NCI-H345 treated with DMSO at 0.1 percent for 48 hours (cell line): ENCODE data around the gene BEND7.
"Not testable (repeated sequence)": the region's sequence is repeated elsewhere in the genome, so short reads cannot be mapped to it uniquely, and the experiment has no call there.

Experiments
- DNase-seq: peaks from one replicate; lab custom pipeline; 2025; ENCODE audit not compliant: unreplicated experiment; lab: John Stamatoyannopoulos, UW

BEND7 gene

DNA sequence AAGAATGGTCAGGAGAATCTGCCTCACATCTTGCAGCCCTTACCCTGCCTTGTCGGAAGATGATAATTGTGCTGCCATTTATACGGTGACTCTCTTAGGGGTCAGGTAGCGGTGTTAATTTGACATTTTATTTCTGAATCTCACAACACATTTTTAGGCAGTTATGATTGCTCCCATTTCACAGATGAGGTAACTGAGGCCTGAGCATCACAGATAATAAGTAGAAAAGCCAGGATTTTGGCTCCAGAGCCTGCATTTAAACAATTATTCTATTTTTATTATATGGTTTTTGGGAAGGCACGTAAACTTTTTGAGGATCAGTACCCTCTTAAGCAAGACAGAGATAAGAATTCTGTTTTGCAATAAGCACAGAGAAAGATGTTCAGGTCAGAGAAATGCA, 103.4 kb downstream of the BEND7 start:
- no peak for DNase-seq

DNA sequence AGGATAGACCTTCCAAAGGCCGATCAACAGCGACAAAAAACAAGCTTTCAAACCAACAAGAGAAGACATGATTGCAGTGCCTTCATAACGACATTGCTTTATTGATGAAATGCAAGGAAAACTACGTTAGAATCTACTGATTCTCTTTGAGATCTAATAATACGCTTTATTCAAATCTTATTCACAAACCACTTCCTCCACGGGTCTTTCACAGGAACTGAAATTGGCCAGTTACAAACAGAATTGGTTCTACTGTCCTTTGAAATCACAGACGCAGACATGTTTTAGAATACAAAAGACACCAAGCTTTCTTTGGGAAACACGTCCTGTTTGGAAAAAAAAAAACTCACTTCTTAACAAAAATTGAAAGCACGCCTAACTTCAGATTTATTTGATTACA, 106.0 kb downstream of the BEND7 start:
- DNase-seq: no peak

DNA sequence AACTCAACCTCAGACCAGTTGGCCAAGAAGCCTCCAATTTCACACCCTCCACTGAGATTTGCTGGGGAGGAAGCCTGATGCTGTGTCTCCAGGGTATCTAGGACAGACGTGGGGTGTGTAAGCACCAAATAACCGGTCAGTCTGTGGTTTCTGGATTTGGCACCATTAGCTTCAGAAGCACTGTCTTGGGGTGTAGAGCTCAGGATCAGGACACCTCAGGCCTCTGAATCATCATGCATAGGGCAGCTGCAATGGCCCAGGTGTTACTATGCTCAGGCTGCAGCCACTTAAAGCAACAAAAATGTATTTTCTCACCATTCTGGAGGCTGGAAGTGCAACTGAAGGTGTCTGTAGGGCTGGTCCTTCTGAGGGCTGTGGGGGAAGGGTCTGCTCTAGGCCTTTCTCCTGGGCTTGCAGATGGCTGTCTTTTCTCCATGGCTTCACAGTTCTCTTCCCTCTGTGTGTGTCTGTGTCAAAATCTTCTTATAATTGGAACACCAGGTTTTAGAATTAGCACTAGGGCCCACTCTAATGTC, 107.4 kb downstream of the BEND7 start:
- DNase-seq: no peak

DNA sequence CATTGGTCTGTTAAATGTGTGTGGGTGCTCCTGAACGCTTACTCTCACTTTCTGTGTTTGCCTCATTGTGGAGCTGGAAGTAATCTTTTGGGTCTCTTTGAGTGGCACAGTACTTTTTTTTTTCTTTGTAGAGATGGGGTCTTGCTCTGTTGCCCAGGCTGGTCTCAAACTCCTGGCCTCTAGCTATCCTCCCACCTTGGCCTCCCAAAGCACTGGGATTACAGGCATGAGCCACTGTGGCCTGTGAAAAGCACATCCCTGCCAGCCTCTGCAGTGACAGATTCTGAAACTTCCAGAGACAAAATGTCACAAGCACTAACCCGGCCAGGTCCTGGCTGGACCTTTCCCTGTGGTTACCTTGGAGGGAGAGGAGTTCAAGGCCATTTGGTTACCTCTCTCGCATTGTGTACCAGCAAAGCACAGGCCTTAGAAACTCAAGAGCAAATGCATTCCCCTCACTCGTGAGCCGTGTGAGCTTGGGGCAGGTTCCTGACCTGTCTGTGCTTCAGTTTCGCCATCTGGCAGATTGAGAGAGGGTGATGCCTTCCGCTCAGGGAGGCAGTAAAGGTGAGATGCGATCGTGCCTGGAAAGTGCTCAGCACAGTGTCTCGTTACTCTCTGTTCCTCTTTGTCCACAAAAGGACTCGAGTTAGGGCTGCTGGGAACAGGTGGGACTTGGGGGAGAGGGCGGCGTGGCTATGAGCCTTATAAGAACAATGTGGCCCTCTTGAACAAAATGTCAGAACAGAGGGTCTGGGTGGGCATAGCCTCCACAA, 108.1 kb downstream of the BEND7 start:
- no peak for DNase-seq

DNA sequence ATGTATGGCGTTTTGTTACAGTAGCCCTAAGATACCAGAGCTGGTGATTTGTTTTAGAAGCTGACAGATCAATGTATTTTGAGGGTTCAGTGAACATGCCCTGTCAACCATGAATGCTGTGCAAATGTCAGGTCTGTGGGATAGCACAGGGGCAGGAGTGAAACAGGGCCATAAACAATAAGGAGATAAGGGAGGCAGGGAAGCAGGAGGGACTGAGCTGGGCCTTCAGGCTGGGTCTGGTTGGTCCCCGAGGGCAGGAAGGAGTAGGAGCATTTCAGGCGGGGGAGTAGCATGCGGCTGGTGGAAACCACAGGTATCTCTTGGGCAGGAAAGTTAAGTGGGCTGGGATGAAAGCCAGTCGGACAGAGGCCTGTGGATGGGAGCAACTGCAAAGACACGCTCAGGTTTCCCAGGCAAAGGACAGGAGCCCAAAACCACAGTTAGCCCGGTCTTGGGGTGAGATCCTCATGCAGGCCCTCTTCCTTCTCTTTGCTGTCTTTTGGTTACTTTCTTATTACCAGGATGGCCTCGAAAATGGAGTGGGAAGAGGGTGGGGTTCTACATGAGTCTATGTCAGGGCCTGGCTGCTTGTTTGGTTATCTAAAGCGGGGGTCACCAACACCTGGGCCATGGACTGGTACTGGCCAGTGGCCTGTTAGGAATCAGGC, 111.2 kb downstream of the BEND7 start:
- DNase-seq: no peak

DNA sequence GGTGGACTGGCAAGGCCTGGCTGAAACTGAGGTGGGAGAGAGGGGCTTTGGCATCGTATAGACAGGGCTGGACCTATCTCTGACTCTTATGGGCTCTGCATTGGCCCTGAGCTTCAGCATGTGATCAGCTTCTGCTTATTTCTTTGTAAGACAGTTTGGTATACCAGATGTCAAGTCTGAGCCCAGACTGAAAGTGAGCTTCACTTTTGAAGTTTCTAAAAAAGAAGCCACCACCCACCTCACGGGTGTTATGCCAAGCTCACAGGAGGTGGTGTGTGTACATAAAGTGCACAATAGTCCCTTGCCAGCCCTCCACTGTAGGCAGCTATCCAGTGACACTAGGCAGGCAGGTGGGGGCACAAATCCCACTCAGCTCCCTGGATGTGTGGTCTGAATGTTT, 112.1 kb downstream of the BEND7 start:
- DNase-seq: no peak

DNA sequence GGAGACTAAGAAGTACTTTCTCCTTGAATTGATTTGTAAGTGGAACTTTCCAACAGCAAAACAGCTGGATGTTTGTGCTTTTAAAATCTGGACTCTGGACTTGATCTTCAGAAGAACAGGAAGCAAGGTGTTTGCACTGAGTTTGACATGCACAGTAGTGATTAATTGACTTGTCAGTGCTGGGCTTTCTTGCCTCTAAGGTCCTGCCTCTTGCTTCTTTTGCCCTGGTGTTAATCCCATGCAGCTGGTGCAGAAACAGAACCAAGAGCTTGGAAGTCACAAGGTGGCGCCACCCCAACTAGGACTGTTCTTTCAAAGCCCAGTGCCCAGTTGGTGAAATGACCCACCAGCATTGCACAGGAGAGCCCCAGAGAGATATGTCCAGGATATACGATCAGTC, 114.0 kb downstream of the BEND7 start:
- no peak for DNase-seq

DNA sequence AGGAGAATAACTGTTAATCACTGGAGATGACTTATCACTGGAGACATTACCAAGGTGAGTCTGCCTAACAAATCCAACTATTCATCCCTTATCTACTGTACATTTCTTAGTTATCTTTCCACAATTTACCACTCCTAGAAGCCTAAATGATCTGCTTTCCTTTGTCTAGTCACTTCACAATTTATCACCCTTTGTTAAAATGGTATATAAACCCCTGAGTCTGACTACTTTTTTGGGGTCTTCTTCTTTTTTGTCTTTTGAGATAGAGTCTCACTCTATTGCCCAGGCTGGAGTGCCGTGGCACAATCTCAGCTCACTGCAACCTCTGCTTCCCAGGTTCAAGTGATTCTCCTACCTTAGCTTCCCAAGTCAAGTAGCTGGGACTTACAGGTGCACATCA, 114.7 kb downstream of the BEND7 start:
- DNase-seq: no peak

DNA sequence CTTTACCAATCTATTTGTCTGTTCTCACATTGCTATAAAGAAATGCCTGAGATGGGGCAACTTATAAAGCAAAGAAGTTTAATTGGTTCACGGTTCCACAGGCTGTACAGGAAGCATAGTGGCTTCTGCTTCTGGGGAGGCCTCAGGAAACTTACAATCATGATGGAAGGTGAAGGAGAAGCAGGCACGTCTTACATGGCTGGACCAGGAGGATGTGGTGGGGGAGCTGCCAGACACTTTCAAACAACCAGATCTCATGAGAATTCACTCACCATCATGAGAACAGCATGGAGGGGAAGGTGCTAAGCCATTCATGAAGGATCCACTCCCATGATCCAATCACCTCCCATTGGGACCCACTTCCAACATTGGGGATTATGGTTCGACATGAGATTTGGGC, 115.9 kb downstream of the BEND7 start:
- no peak for DNase-seq

DNA sequence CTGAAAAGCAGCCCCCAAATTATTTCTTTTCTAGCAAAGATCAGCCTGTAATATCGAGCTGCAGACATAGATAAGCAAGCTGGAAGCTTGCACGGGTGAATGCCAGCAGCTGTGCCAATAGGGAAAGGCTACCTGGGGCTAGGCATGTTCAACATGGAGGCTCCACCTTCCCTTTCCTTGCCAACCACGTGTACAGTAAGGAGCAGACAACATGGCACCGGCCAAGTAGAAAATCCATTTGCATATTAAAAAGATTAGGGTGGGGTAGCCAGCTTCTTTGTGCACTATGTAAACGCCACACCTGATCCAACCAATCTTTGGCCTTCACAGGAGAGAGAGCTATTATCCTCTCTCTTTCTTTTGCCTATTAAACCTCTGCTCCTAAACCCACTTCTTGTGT, 124.0 kb downstream of the BEND7 start:
- DNase-seq: no peak

DNA sequence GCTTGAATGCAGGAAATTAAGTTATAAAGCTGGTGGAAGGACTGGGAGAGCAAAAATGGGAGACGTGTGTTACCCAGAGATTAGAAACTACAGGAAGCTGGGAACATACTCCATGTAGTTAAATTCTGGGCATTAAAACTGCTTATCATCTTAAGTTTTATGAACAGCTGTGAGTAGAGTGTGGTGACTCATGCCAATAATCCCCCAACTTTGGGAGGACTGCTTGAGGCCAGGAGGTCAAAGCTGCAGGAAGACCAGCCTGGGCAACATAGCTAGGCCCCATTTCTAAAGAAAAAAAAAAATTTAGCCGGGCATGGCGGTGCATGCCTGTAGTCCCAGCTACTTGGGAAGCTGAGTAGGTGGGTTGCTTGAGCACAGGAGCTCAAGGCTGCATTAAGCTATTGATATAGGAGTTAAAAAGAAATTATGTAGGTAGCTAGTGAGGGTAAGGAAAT, 124.5 kb downstream of the BEND7 start:
- DNase-seq: no peak

DNA sequence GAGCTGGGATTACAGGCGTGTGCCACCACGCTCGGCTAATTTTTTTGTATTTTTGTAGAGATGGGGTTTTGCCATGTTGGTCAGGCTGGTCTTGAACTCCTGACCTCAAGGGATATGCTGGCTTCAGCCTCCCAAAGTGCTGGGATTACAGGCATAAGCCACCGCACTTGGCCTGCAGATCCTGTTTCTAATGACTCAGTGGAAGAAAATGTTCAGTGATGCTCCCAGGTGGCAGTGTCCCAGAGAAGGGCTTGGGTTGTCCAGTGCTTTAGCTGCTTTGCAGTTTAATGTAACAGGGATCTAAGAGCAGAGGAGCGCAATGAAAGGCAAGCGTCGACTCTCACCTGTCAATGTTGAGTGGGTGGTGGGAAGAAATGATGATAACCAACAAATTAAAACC, 125.4 kb downstream of the BEND7 start:
- not testable (repeated sequence) for DNase-seq

DNA sequence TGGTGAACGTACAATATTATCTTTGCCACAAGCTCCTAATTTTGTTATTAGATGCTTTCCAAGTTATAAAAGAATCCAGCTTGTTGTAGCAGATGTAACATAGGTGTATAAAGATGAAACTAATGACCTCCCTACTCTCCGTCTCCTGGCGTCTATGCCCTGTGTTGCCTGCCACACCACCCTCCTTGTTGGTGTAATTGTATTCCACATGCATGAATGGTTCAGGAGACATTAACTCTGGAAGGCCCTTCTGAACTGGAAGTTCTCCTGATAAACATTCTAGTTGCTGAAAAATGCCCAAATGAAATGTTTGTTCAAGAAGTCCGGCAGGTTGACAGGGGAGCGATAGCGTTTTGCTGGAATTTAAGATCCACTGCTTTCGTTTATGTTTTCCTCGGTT, 126.8 kb downstream of the BEND7 start:
- DNase-seq: no peak

DNA sequence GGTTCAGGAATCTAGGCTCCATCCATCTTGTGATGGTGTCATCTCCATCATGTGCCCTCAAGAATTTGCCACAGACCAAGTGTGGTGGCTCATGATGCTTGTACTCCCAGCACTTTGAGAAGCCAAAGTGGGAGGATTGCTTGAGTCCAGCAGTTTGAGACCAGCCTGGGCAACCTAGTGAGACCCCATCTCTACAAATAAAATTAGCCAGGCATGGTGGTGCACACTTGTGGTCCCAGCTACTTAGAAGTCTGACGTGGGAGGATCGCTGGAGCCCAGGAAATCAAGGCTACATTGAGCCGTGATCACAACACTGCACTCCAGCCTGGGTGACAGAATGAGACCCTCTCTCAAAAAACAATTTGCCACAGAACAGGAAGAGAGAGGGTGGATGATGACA, 127.7 kb downstream of the BEND7 start:
- no peak for DNase-seq

DNA sequence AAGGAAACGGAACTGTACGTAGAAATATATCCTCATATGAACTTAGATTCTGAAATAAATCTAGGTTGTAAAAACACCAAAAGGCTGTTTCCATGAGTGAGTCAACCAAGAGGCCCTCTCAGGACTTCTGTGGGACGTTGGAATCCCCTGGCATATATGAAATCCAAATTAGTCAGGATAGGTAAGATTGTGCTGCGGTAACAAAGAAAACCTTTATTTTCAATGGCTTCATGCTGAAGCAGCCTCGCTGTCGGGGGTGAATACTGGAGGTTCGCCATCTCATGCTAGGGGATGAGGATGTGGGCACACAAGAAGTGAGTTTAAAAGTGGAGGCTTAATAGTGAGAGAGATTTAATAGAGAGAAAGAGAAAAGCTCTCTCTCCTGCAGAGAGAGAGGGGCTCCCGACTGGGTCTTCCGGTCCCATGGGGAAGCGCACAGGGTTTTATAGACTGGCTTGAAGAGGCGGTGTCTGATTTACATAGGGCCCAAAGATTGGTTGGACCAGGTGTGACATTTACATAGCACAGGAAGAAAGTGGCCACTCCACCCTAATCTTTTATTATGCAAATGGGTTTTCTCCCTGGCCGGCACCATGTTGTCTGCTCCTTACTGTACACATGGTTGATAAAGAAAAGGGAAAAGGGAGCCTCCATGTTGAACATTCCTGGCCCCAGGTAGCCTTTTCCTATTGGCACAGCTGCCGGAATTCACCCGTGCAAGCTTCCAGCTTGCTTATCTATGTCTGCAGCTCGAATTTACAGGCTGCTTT, 128.4 kb downstream of the BEND7 start:
- DNase-seq: no peak

DNA sequence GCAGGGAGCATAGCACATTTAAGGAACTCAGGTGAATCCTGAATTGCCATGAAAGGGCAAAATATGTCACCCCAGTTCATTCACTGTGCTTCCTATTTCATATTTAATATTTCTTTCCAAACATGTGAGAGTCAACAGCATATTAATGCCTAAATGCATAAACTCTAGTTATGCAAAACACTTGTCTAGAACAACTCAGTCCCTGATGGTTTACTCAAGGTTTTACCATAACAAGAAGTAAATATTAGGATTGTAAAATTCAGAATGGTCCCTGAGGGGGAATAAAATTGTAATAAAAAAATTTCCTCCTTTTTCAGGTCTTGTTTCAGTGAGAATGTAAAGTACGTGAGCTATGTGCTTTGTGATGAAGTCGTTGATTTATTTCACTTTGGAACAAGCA, 129.1 kb downstream of the BEND7 start:
- no peak for DNase-seq

DNA sequence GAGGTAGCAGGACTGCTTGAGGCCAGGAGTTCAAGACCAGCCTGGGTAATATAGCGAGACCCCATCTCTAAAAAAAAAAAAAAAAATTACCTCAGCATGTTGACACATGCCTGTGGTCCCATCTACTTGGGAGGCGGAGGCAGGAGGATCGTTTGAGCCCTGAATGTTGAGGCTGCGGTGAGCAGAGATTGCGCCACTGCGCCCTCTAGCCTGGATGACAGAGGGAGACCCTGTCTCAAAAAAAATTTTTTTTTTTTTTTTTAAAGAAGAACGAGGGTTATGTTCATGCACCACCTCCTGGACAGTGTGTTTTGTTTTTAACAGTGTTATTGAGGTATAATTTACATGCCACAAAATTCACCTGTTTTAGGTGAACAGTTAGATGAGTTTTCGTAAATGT, 129.6 kb downstream of the BEND7 start:
- no peak for DNase-seq

DNA sequence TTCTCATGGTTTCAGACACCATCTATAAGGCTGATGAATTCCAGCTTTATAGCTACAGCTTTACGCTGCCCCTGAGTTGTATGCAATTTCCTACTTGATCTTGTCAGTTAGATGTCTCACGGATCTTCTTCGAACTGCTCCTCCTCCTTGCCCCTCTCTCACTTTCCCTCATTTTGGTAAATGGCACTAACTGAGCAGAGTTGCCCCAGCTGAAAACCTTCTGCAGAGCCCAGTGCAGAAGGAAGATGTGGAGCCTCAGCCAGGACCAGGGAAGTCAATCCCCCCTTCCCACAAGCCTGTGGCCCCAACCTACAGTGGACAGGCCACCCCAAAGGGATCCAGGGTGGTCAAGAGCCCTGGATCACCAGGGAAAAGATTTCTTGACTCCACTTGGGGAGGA, 131.8 kb downstream of the BEND7 start:
- DNase-seq: no peak

DNA sequence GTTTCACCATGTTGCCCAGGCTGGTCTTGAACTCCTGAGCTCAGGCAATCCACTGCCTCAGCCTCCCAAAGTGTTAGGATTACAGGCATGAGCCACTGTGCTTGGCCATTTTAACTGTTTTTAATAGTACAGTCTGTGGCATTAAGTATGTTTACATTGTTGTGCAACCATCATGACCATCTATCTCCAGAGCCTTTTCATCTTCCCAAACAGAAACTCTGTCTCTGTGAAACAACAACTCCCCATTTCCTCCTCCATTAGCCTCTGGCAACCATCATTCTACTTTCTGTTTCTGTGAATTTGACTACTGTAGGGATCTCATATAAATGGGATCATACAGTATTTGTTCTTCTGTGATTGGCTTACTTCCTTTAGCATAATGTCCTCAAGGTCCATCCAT, 132.4 kb downstream of the BEND7 start:
- DNase-seq: no peak

DNA sequence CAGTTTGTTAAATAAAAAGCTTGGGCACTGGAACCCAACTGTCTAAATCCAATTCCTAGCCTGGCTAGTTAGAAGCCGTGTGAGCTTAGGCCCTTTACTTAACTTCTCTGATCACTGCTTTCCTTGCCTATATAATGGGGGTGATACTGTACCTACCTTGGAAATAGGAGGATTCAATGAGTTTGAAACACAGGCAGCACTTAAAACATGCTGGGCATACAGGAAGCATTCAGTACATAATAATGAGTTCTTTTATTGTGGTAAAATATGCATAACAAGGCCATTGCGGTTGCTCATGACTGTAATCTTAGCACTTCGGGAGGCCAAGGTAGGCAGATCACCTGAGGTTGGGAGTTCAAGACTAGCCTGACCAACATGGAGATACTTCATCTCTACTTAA, 133.3 kb downstream of the BEND7 start:
- DNase-seq: no peak

DNA sequence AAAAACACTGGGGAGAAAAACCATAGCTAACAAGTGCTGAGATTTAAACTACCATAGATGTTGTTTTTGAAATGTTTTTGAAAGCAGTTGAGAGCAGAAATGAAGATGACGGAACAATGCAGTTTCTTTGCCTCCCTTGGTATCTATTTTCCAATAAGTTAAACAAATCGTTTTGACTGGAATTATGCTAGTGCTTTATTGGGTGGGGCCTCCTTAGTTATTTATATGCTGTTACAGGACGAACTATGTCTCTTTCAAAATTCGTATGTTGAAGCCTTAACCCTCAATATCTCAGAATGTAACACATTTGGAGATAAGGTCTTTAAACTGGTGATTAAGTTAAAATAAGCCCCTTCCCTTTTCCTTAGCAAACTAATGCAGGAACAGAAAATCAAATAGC, 135.2 kb downstream of the BEND7 start:
- no peak for DNase-seq

DNA sequence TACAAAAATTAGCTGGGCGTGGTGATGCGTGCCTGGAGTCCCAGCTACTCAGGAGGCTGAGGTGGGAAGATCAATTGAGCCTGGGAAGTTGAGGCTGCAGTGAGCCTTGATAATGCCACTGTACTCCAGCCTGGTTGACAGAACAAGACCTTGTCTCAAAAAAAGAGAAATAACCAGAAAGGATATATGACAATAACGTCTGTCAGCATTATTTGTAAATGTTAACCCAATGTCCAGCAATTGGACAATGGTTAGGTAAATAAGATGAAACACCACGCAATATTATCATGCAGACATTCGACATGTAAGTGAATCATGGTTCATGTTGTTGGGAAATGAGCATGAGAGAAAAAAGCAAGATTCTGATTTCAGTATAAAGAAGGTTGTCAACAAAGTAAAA, 136.1 kb downstream of the BEND7 start:
- DNase-seq: no peak
